ENCODE measurements around the gene CAMP. TPM values are rescaled to one million over a fixed set of nuclear protein-coding genes. Genes with fewer than 3 reads are reported as not detected.
A peak's percentile ranks its signal among the peaks of the same experiment; 100 is the strongest.

The CAMP gene, protein sequence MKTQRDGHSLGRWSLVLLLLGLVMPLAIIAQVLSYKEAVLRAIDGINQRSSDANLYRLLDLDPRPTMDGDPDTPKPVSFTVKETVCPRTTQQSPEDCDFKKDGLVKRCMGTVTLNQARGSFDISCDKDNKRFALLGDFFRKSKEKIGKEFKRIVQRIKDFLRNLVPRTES
- not detected in 2 replicates for total RNA-seq

- Histone ChIP-seq H3K27me3 (ENCODE audit: control insufficient read depth, insufficient read depth, low read length) (peaks cover 4% of the 10 kb centered on the region), H3K36me3 (ENCODE audit: control insufficient read depth, insufficient read depth, low read length) (no peaks in the 10 kb centered on the region), H3K4me3 (ENCODE audit: low read depth, low read length) (no peak within 1 kb of the TSS)
- DNase-seq (ENCODE audit: low read depth), result peak; percentile 64
- TF ChIP-seq CTCF (IDR thresholded peaks at IDR 0.05; ENCODE audit: insufficient read depth, low read length, poor library complexity, severe bottlenecking), result no peak
Measured at GRCh38 chr3:48222616-48223513, at the start of gene CAMP. TSS of gene CAMP (plus strand) at chr3:48223495. CDS start at chr3:48223512, 17 bp downstream.

GRCh38 chr3:48178072-48178471 is 45.2 kb upstream of the CAMP start:
- Histone ChIP-seq H3K36me3 (ENCODE audit: control insufficient read depth, insufficient read depth, low read length) (peaks cover 2% of the 10 kb centered on the region), H3K4me3 (ENCODE audit: low read depth, low read length) (no peak overlapping the region), H3K27me3 (ENCODE audit: control insufficient read depth, insufficient read depth, low read length) (no peaks in the 10 kb centered on the region)
- no peak for TF ChIP-seq CTCF (IDR thresholded peaks at IDR 0.05; ENCODE audit: insufficient read depth, low read length, poor library complexity, severe bottlenecking)
- no peak for DNase-seq (ENCODE audit: low read depth)

- no peak for DNase-seq (ENCODE audit: low read depth)
- Histone ChIP-seq H3K27me3 (ENCODE audit: control insufficient read depth, insufficient read depth, low read length) (no peaks in the 10 kb centered on the region), H3K36me3 (ENCODE audit: control insufficient read depth, insufficient read depth, low read length) (peaks cover 1% of the 10 kb centered on the region), H3K4me3 (ENCODE audit: low read depth, low read length) (no peak overlapping the region)
- TF ChIP-seq CTCF (IDR thresholded peaks at IDR 0.05; ENCODE audit: insufficient read depth, low read length, poor library complexity, severe bottlenecking), result no peak
Measured at GRCh38 chr3:48180021-48180420, 43.3 kb upstream of the CAMP start.

DNA sequence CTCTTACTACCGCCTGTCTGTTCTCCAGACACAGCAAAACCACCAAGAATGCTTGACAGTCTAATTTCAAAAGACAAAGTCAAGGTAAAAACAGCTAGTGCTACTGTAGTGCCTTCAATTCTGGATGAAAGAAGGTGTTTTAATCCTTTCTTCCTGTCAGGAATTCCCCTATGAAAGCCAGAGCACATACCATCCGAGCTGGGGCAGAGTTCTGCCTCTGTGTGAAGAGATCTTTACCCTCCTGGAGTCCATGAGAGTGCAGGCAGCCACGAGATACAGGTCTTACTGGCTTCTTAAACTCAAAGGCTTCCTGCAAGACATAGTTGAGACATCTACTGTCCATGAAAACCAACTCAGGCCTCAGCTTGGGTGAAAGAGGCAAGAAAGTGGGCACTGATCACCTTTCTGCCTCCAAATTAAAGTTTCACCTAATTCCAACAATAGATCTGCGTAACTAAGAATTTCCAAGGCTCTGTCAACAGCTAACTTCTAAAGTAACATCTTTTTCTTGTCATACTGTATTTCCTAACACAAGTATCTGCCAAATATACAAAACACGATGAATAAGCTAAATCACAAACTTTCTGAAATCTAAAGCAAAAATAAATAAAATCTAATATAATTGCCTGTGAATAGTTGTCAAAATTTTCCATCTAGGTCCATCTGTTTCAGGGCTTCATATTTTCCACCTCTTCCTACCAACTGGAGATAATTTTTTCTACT is 42.6 kb upstream of the CAMP start:
- Histone ChIP-seq H3K4me3 (ENCODE audit: low read depth, low read length) (no peak overlapping the region), H3K27me3 (ENCODE audit: control insufficient read depth, insufficient read depth, low read length) (no peaks in the 10 kb centered on the region), H3K36me3 (ENCODE audit: control insufficient read depth, insufficient read depth, low read length) (peaks cover 1% of the 10 kb centered on the region)
- no peak for TF ChIP-seq CTCF (IDR thresholded peaks at IDR 0.05; ENCODE audit: insufficient read depth, low read length, poor library complexity, severe bottlenecking)
- no peak for DNase-seq (ENCODE audit: low read depth)

DNA sequence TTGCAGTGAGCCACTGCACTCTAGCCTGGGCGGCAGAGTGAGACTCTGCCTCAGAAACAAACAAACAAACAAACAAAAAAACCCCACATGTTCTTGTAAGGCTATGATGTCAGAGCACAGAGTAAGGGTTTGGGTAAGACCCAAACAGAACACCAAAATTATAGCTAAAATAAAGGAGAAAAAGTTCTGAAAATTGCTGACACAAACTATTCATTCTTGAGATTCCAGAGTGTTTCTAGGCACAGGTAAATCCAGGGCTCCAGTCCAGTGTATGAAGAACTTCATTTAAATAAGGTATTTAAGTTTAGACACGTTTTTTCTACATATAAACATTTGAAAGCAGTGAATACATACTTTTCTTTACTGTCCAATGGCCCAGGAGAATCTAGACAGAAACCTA is 39.0 kb upstream of the CAMP start:
- Histone ChIP-seq H3K27me3 (ENCODE audit: control insufficient read depth, insufficient read depth, low read length) (no peaks in the 10 kb centered on the region), H3K36me3 (ENCODE audit: control insufficient read depth, insufficient read depth, low read length) (peaks cover 1% of the 10 kb centered on the region), H3K4me3 (ENCODE audit: low read depth, low read length) (no peak overlapping the region)
- DNase-seq (ENCODE audit: low read depth), result no peak
- TF ChIP-seq CTCF (IDR thresholded peaks at IDR 0.05; ENCODE audit: insufficient read depth, low read length, poor library complexity, severe bottlenecking), result no peak

Data from kidney epithelial cell (primary cell).